WTC11 (cell line): ENCODE results near the gene FNDC5.

Experiments
- CBFB ChIP-seq: sonication (generic); formaldehyde crosslinking; IDR thresholded peaks from 2 replicates; pipeline ENCODE4 v1.8.1; 2022; ENCODE audit warnings: mild to moderate bottlenecking, low read depth, missing genetic modification reagents
- CTCF ChIP-seq: fragments of 200-600 bp; IDR thresholded peaks from 2 replicates; pipeline ENCODE4 v1.8.0; 2022; ENCODE audit warnings: antibody characterized with exemption
- ELF4 ChIP-seq: sonication (generic); formaldehyde crosslinking; IDR thresholded peaks from 2 replicates; pipeline ENCODE4 v1.8.1; 2022; ENCODE audit warnings: low read depth, mild to moderate bottlenecking, moderate library complexity, missing genetic modification reagents
- FOXK1 ChIP-seq: sonication (generic); formaldehyde crosslinking; IDR thresholded peaks from 2 replicates; pipeline ENCODE4 v1.8.0; 2022; ENCODE audit warnings: mild to moderate bottlenecking, moderate library complexity, missing genetic modification reagents
- FOXP1 ChIP-seq: sonication (generic); formaldehyde crosslinking; IDR thresholded peaks from 2 replicates; pipeline ENCODE4 v1.8.0; 2022; ENCODE audit warnings: missing genetic modification reagents, mild to moderate bottlenecking, moderate library complexity, borderline replicate concordance
- RELA ChIP-seq: sonication (generic); formaldehyde crosslinking; IDR thresholded peaks from 2 replicates; pipeline ENCODE4 v1.8.1; 2022; ENCODE audit warnings: missing genetic modification reagents, mild to moderate bottlenecking, borderline replicate concordance
- USF1 ChIP-seq: sonication (generic); formaldehyde crosslinking; IDR thresholded peaks from 2 replicates; pipeline ENCODE4 v1.8.0; 2022; ENCODE audit warnings: mild to moderate bottlenecking, missing genetic modification reagents
- ZNF121 ChIP-seq: sonication (generic); formaldehyde crosslinking; IDR thresholded peaks from 2 replicates; pipeline ENCODE4 v1.8.0; 2023; ENCODE audit warnings: missing genetic modification reagents
- ZNF512 ChIP-seq: sonication (generic); formaldehyde crosslinking; IDR thresholded peaks from 2 replicates; pipeline ENCODE4 v1.8.1; 2022; ENCODE audit warnings: missing genetic modification reagents, borderline replicate concordance
- TF ChIP-seq, protein P1 (sequence below): sonication (generic); formaldehyde crosslinking; IDR thresholded peaks from 2 replicates; pipeline ENCODE4 v1.8.0; 2022; ENCODE audit warnings: mild to moderate bottlenecking, missing genetic modification reagents

- TF ChIP-seq FOXK1 (CRISPR knock-in tag) (no peak), CBFB (CRISPR knock-in tag) (no peak), FOXP1 (CRISPR knock-in tag) (no peak), RELA (CRISPR knock-in tag) (no peak), ELF4 (CRISPR knock-in tag) (no peak), CTCF (no peak), USF1 (no peak), ZNF512 (no peak), ZNF121 (no peak)
- TF ChIP-seq, protein P1, sequence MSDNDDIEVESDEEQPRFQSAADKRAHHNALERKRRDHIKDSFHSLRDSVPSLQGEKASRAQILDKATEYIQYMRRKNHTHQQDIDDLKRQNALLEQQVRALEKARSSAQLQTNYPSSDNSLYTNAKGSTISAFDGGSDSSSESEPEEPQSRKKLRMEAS (CRISPR knock-in tag), result no peak
Measured at GRCh38 chr1:32888134-32888533, 17.4 kb upstream of the FNDC5 start.
